Measurements from ENCODE around the gene MFN2.
"Not testable (repeated sequence)": the region's sequence is repeated elsewhere in the genome, so short reads cannot be mapped to it uniquely, and the experiment has no call there.

The MFN2 gene

GRCh38 chr1:11938722-11939526, 41.3 kb upstream of the MFN2 start:
- TF ChIP-seq CTCF (IDR thresholded peaks at IDR 0.05) = no peak
- Histone ChIP-seq H3K27ac (peak overlapping the region in 1 of 2 donors; percentile 13), H3K9me3 (no peaks in the 10 kb centered on the region)

GRCh38 chr1:11939794-11940193, 40.5 kb upstream of the MFN2 start:
- H3K27me3 ChIP-seq; DNase-seq; H3K36me3 ChIP-seq; intact Hi-C loops (cut with DNase I; ENCODE audit: low total_unique reads); H3K4me3 ChIP-seq; H3K9me3 ChIP-seq; H3K27ac ChIP-seq: not testable (repeated sequence)
- H3K4me1 ChIP-seq = peaks cover 0 to 46% (median 34%) of the 10 kb centered on the region in 4 donors

More at GRCh38 chr1:11938722-11939526, 41.3 kb upstream of the MFN2 start:
- Histone ChIP-seq H3K36me3 (no peaks in the 10 kb centered on the region), H3K4me3 (no peak overlapping the region), H3K27me3 (no peaks in the 10 kb centered on the region), H3K4me1 (peaks cover 0 to 48% (median 34%) of the 10 kb centered on the region in 4 donors)
- DNase-seq = no peak
- intact Hi-C loops (cut with DNase I; ENCODE audit: low total_unique reads) = no loop called here

GRCh38 chr1:11940260-11940921, 39.9 kb upstream of the MFN2 start:
- Histone ChIP-seq H3K4me3 (no peak overlapping the region), H3K27me3 (no peaks in the 10 kb centered on the region), H3K27ac (peak overlapping the region in 1 of 2 donors; percentile 28), H3K9me3 (no peaks in the 10 kb centered on the region), H3K36me3 (no peaks in the 10 kb centered on the region), H3K4me1 (peaks cover 0 to 41% (median 29%) of the 10 kb centered on the region in 4 donors)
- no peak for DNase-seq
- intact Hi-C loops (cut with DNase I; ENCODE audit: low total_unique reads) = no loop called here
- no peak for TF ChIP-seq CTCF (IDR thresholded peaks at IDR 0.05)

GRCh38 chr1:11942280-11942679, 38.0 kb upstream of the MFN2 start:
- intact Hi-C loops (cut with DNase I; ENCODE audit: low total_unique reads) = no loop called here
- Histone ChIP-seq H3K4me1 (peaks cover 0 to 28% (median 20%) of the 10 kb centered on the region in 4 donors), H3K4me3 (no peak overlapping the region), H3K36me3 (no peaks in the 10 kb centered on the region), H3K9me3 (no peaks in the 10 kb centered on the region), H3K27me3 (no peaks in the 10 kb centered on the region), H3K27ac (no peak overlapping the region)
- no peak for DNase-seq
- no peak for TF ChIP-seq CTCF (IDR thresholded peaks at IDR 0.05)

- Histone ChIP-seq H3K27me3 (no peaks in the 10 kb centered on the region), H3K4me3 (no peak overlapping the region), H3K36me3 (peaks cover 0 to 7% (median 3%) of the 10 kb centered on the region in 3 donors), H3K4me1 (peaks cover 0 to 24% (median 17%) of the 10 kb centered on the region in 4 donors), H3K9me3 (no peaks in the 10 kb centered on the region), H3K27ac (no peak overlapping the region)
- TF ChIP-seq CTCF (IDR thresholded peaks at IDR 0.05) = no peak
- no peak for DNase-seq
- intact Hi-C loops (cut with DNase I; ENCODE audit: low total_unique reads) = no loop called here
Observed at GRCh38 chr1:11943619-11944018, 36.6 kb upstream of the MFN2 start.

- intact Hi-C loops (cut with DNase I; ENCODE audit: low total_unique reads) = no loop called here
- TF ChIP-seq CTCF (IDR thresholded peaks at IDR 0.05) = no peak
- H3K27me3 ChIP-seq = no peaks in the 10 kb centered on the region
- peaks cover 0 to 16% (median 9%) of the 10 kb centered on the region in 4 donors for H3K4me1 ChIP-seq
- peaks cover 0 to 7% (median 7%) of the 10 kb centered on the region in 3 donors for H3K36me3 ChIP-seq
- H3K27ac ChIP-seq = no peak overlapping the region
- no peaks in the 10 kb centered on the region for H3K9me3 ChIP-seq
- DNase-seq = no peak
- H3K4me3 ChIP-seq = no peak overlapping the region
Observed at GRCh38 chr1:11944358-11944931, 35.8 kb upstream of the MFN2 start.
